ENCODE measurements around the gene RNGTT. TPM values are rescaled to one million over a fixed set of nuclear protein-coding genes. Genes with fewer than 3 reads are reported as not detected.
"Not testable (repeated sequence)": the region's sequence is repeated elsewhere in the genome, so short reads cannot be mapped to it uniquely, and the experiment has no call there.

The RNGTT gene
- total and polyA plus RNA-seq, 7 donors, result 3.9 to 8.8 (median 7.9) TPM

- WGBS, 3 donors, result 93 to 95% (median 94%) methylated on average over 5 of the region's 5 CpGs
- no peak overlapping the region for H3K27ac ChIP-seq
- intact Hi-C loops (cut with DNase I), result no loop called here
- H3K9me3 ChIP-seq, result no peaks in the 10 kb centered on the region
- H3K36me3 ChIP-seq (ENCODE audit: insufficient read depth in 1 of 2, low read depth in 1 of 2), result peaks cover 0 to 5% of the 10 kb centered on the region in 2 donors
- no peak for DNase-seq
- H3K4me1 ChIP-seq, result no peaks in the 10 kb centered on the region
- H3K27me3 ChIP-seq (ENCODE audit: insufficient read depth in 3 of 3, low read length in 2 of 3), result no peaks in the 10 kb centered on the region
- ATAC-seq, result no peak
- no peak for TF ChIP-seq CTCF (IDR thresholded peaks at IDR 0.05)
- H3K4me3 ChIP-seq, result no peak overlapping the region
Measured at GRCh38 chr6:88839280-88839679, 124.1 kb downstream of the RNGTT start.

GRCh38 chr6:88835210-88835609 is 128.2 kb downstream of the RNGTT start:
- no peaks in the 10 kb centered on the region for H3K27me3 ChIP-seq (ENCODE audit: insufficient read depth in 3 of 3, low read length in 2 of 3)

GRCh38 chr6:88833071-88833470 is 130.3 kb downstream of the RNGTT start:
- ATAC-seq, result not testable (repeated sequence)
- peaks cover 16% of the 10 kb centered on the region for H3K9me3 ChIP-seq

More at GRCh38 chr6:88835210-88835609, 128.2 kb downstream of the RNGTT start:
- Histone ChIP-seq H3K9me3 (peaks cover 16% of the 10 kb centered on the region), H3K27ac (no peak overlapping the region), H3K4me1 (no peaks in the 10 kb centered on the region), H3K36me3 (ENCODE audit: insufficient read depth in 1 of 2, low read depth in 1 of 2) (no peaks in the 10 kb centered on the region), H3K4me3 (no peak overlapping the region)
- TF ChIP-seq CTCF (IDR thresholded peaks at IDR 0.05), result no peak
- ATAC-seq (no peak), DNase-seq (no peak)
- intact Hi-C loops (cut with DNase I), result no loop called here

GRCh38 chr6:88827599-88827998 is 135.8 kb downstream of the RNGTT start:
- 85 to 96% (median 92%) methylated on average over 4 of the region's 4 CpGs for WGBS, 3 donors
- H3K4me1 ChIP-seq; DNase-seq; H3K9me3 ChIP-seq; ATAC-seq; H3K4me3 ChIP-seq; H3K27ac ChIP-seq; H3K36me3 ChIP-seq (ENCODE audit: insufficient read depth in 1 of 2, low read depth in 1 of 2); intact Hi-C loops (cut with DNase I); H3K27me3 ChIP-seq (ENCODE audit: insufficient read depth in 3 of 3, low read length in 2 of 3): not testable (repeated sequence)

More at GRCh38 chr6:88833071-88833470, 130.3 kb downstream of the RNGTT start:
- intact Hi-C loops (cut with DNase I); H3K27me3 ChIP-seq (ENCODE audit: insufficient read depth in 3 of 3, low read length in 2 of 3); H3K36me3 ChIP-seq (ENCODE audit: insufficient read depth in 1 of 2, low read depth in 1 of 2); H3K27ac ChIP-seq; DNase-seq; H3K4me3 ChIP-seq; H3K4me1 ChIP-seq: not testable (repeated sequence)
- 94 to 100% (median 97%) methylated on average over 1 of the region's 1 CpG for WGBS, 3 donors

GRCh38 chr6:88825856-88826255 is 137.6 kb downstream of the RNGTT start:
- H3K9me3 ChIP-seq, result no peaks in the 10 kb centered on the region
- H3K36me3 ChIP-seq (ENCODE audit: insufficient read depth in 1 of 2, low read depth in 1 of 2), result no peaks in the 10 kb centered on the region
- intact Hi-C loops (cut with DNase I), result no loop called here
- H3K27ac ChIP-seq, result no peak overlapping the region
- no peaks in the 10 kb centered on the region for H3K4me1 ChIP-seq
- no peak for TF ChIP-seq CTCF (IDR thresholded peaks at IDR 0.05)
- no peak overlapping the region for H3K4me3 ChIP-seq
- H3K27me3 ChIP-seq (ENCODE audit: insufficient read depth in 3 of 3, low read length in 2 of 3), result no peaks in the 10 kb centered on the region
- ATAC-seq, result no peak
- 95 to 99% (median 96%) methylated on average over 3 of the region's 3 CpGs for WGBS, 3 donors
- DNase-seq, result no peak

- Histone ChIP-seq H3K27ac (no peak overlapping the region), H3K9me3 (no peaks in the 10 kb centered on the region), H3K27me3 (ENCODE audit: insufficient read depth in 3 of 3, low read length in 2 of 3) (no peaks in the 10 kb centered on the region), H3K4me1 (no peaks in the 10 kb centered on the region), H3K4me3 (no peak overlapping the region), H3K36me3 (ENCODE audit: insufficient read depth in 1 of 2, low read depth in 1 of 2) (no peaks in the 10 kb centered on the region)
- DNase-seq (no peak), ATAC-seq (no peak)
- TF ChIP-seq CTCF (IDR thresholded peaks at IDR 0.05), result no peak
- 75 to 82% (median 76%) methylated on average over 2 of the region's 2 CpGs for WGBS, 3 donors
- intact Hi-C loops (cut with DNase I), result no loop called here
Measured at GRCh38 chr6:88823998-88824397, 139.4 kb downstream of the RNGTT start.
